ENCODE data around the gene PSMF1. TPM values are rescaled to one million over a fixed set of nuclear protein-coding genes. Genes with fewer than 3 reads are reported as not detected.
A peak's percentile ranks its signal among the peaks of the same experiment; 100 is the strongest.

PSMF1 gene
- total and polyA plus RNA-seq, 9 of the 15 experiments (the other 6 are each of a cell fraction or from before 2014, with no cell fraction given): 8.5 to 192 (median 33.2) TPM

DNA sequence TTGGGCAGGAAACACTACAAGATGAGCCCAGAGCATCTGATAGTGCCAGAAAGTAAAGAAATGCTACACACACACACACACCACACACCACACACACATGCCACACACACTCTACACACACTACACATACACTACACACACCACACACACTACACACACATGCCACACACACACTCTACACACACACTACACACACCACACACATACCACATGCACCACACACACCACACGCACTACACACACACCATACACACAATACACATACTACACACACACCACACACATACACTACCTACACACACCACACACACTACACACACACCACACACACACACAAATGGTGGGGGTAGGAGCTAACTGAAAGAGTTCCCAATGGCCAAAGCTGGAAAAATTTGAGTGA is 69.9 kb downstream of the PSMF1 start (continued):
- TF ChIP-seq ILK (tag; IDR thresholded peaks at IDR 0.05; ENCODE audit: borderline replicate concordance, low read depth) (no peak), KLF1 (tag; IDR thresholded peaks at IDR 0.05) (no peak), TSC22D4 (tag; IDR thresholded peaks at IDR 0.05) (peak; percentile 95), ZNF354B (CRISPR knock-in tag; IDR thresholded peaks at IDR 0.05) (no peak), KAT7 (CRISPR knock-in tag; IDR thresholded peaks at IDR 0.05; ENCODE audit: borderline replicate concordance) (no peak), TGIF2 (CRISPR knock-in tag; IDR thresholded peaks at IDR 0.05) (no peak), ZNF124 (CRISPR knock-in tag; IDR thresholded peaks at IDR 0.05) (no peak), PHF20 (IDR thresholded peaks at IDR 0.05; ENCODE audit: partially characterized antibody) (peak; percentile 75), ZBTB1 (CRISPR knock-in tag; IDR thresholded peaks at IDR 0.05; ENCODE audit: borderline replicate concordance, low read depth) (no peak), ESRRB (CRISPR knock-in tag; IDR thresholded peaks at IDR 0.05; ENCODE audit: borderline replicate concordance) (no peak), PRPF4 (IDR thresholded peaks at IDR 0.05; ENCODE audit: insufficient read depth, low read depth, low read length, poor library complexity, severe bottlenecking) (no peak), TEAD2 (tag; IDR thresholded peaks at IDR 0.05) (no peak), CC2D1A (IDR thresholded peaks at IDR 0.05) (no peak), NCOR1 (IDR thresholded peaks at IDR 0.05) (no peak), CBFB (CRISPR knock-in tag; IDR thresholded peaks at IDR 0.05) (no peak)
- TF ChIP-seq, protein P1, sequence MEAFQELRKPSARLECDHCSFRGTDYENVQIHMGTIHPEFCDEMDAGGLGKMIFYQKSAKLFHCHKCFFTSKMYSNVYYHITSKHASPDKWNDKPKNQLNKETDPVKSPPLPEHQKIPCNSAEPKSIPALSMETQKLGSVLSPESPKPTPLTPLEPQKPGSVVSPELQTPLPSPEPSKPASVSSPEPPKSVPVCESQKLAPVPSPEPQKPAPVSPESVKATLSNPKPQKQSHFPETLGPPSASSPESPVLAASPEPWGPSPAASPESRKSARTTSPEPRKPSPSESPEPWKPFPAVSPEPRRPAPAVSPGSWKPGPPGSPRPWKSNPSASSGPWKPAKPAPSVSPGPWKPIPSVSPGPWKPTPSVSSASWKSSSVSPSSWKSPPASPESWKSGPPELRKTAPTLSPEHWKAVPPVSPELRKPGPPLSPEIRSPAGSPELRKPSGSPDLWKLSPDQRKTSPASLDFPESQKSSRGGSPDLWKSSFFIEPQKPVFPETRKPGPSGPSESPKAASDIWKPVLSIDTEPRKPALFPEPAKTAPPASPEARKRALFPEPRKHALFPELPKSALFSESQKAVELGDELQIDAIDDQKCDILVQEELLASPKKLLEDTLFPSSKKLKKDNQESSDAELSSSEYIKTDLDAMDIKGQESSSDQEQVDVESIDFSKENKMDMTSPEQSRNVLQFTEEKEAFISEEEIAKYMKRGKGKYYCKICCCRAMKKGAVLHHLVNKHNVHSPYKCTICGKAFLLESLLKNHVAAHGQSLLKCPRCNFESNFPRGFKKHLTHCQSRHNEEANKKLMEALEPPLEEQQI (IDR thresholded peaks at IDR 0.05): no peak
- TF ChIP-seq, protein P2, sequence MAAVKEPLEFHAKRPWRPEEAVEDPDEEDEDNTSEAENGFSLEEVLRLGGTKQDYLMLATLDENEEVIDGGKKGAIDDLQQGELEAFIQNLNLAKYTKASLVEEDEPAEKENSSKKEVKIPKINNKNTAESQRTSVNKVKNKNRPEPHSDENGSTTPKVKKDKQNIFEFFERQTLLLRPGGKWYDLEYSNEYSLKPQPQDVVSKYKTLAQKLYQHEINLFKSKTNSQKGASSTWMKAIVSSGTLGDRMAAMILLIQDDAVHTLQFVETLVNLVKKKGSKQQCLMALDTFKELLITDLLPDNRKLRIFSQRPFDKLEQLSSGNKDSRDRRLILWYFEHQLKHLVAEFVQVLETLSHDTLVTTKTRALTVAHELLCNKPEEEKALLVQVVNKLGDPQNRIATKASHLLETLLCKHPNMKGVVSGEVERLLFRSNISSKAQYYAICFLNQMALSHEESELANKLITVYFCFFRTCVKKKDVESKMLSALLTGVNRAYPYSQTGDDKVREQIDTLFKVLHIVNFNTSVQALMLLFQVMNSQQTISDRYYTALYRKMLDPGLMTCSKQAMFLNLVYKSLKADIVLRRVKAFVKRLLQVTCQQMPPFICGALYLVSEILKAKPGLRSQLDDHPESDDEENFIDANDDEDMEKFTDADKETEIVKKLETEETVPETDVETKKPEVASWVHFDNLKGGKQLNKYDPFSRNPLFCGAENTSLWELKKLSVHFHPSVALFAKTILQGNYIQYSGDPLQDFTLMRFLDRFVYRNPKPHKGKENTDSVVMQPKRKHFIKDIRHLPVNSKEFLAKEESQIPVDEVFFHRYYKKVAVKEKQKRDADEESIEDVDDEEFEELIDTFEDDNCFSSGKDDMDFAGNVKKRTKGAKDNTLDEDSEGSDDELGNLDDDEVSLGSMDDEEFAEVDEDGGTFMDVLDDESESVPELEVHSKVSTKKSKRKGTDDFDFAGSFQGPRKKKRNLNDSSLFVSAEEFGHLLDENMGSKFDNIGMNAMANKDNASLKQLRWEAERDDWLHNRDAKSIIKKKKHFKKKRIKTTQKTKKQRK (IDR thresholded peaks at IDR 0.05; ENCODE audit: borderline replicate concordance, low read depth, low read length): no peak
- TF ChIP-seq, protein P3, sequence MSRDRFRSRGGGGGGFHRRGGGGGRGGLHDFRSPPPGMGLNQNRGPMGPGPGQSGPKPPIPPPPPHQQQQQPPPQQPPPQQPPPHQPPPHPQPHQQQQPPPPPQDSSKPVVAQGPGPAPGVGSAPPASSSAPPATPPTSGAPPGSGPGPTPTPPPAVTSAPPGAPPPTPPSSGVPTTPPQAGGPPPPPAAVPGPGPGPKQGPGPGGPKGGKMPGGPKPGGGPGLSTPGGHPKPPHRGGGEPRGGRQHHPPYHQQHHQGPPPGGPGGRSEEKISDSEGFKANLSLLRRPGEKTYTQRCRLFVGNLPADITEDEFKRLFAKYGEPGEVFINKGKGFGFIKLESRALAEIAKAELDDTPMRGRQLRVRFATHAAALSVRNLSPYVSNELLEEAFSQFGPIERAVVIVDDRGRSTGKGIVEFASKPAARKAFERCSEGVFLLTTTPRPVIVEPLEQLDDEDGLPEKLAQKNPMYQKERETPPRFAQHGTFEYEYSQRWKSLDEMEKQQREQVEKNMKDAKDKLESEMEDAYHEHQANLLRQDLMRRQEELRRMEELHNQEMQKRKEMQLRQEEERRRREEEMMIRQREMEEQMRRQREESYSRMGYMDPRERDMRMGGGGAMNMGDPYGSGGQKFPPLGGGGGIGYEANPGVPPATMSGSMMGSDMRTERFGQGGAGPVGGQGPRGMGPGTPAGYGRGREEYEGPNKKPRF (IDR thresholded peaks at IDR 0.05; ENCODE audit: low read depth, low read length): no peak
- TF ChIP-seq, protein P4, sequence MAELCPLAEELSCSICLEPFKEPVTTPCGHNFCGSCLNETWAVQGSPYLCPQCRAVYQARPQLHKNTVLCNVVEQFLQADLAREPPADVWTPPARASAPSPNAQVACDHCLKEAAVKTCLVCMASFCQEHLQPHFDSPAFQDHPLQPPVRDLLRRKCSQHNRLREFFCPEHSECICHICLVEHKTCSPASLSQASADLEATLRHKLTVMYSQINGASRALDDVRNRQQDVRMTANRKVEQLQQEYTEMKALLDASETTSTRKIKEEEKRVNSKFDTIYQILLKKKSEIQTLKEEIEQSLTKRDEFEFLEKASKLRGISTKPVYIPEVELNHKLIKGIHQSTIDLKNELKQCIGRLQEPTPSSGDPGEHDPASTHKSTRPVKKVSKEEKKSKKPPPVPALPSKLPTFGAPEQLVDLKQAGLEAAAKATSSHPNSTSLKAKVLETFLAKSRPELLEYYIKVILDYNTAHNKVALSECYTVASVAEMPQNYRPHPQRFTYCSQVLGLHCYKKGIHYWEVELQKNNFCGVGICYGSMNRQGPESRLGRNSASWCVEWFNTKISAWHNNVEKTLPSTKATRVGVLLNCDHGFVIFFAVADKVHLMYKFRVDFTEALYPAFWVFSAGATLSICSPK (IDR thresholded peaks at IDR 0.05; ENCODE audit: borderline replicate concordance): peak; percentile 87; the same call in 1 of the 2 replicates
